Daoy (cell line): Measurements from ENCODE around the gene GDE1. TPM values are rescaled to one million over a fixed set of nuclear protein-coding genes. Genes with fewer than 3 reads are reported as not detected.
"Not testable (repeated sequence)": the region's sequence is repeated elsewhere in the genome, so short reads cannot be mapped to it uniquely, and the experiment has no call there.

Experiments
- DNase-seq: peaks from one replicate; pipeline ENCODE4 v3.0.0-alpha.2; 2015; ENCODE audit warnings: low read depth
- total RNA-seq: library from RNA; depleted of rRNA; stranded (reverse); fragments of >200 nt; shearing (Covaris generic); gene quantifications from 2 replicates; pipeline ENCODE4 v1.2.3, GENCODE V29; 2014; rRNA removed

GDE1 gene, protein sequence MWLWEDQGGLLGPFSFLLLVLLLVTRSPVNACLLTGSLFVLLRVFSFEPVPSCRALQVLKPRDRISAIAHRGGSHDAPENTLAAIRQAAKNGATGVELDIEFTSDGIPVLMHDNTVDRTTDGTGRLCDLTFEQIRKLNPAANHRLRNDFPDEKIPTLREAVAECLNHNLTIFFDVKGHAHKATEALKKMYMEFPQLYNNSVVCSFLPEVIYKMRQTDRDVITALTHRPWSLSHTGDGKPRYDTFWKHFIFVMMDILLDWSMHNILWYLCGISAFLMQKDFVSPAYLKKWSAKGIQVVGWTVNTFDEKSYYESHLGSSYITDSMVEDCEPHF
- total RNA-seq, result 56.1 and 79.3 TPM in 2 replicates

DNA sequence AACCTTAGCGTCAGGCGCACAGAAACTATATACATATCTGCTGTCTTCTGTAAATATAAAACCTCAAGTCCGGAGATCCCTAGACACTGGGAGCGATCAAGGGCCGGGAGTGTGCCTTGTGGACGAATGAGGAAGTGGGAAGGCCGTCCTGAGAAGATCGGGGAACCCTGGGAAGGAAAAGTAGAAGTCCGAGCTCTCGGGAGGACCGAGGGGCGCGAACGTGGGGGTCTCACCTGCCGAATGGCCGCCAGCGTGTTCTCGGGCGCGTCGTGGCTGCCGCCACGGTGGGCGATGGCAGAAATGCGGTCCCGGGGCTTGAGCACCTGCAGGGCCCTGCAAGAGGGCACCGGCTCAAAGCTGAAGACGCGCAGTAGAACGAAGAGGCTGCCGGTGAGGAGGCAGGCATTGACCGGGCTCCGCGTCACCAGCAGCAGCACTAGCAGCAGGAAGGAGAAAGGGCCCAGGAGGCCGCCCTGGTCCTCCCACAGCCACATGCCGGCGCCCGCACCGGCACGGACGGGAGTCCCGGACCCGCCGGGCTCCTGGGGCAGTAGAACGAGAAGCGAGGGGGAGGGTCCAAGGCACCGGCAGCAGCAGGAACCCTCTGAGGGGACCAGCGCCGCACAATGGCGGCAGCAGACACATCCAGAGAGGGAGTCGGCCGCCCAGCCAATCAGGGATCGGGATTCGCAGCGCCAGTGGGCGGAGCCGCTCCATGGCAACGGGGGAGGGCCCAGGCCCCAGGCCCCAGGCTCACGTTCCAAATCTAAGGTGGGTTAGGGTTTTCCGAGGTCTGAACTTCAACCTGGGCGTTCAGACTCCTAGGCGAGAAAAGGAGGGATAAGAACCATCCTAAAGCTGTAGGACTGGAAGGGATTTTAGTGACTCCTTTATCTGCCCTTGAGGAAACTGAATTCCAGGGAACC lies at the start of gene GDE1:
GDE1 (minus strand) TSS at position 628 of the 926 bp plus-strand sequence; CDS start at position 494, 134 bp downstream.
- peak; percentile 94 for DNase-seq

DNA sequence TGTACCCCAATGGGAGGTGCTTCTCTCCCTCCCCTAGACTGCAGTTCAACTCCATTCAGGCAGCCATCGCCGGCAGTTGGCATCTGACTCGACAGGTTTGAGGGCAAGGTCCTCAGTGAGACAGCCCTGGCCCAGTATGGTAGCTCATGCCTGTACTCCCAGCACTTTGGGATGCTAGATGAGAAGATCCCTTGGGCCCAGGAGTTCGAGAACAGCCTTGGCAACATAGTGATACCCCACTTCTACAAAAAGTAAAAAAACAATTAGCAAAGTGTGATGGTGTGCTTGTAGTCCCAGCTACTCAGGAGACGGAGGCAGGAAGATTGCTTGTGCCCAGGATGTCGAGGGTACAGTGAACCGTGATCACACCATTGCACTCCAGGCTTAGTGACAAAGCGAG lies 45.7 kb upstream of the GDE1 start:
- DNase-seq, result no peak

DNA sequence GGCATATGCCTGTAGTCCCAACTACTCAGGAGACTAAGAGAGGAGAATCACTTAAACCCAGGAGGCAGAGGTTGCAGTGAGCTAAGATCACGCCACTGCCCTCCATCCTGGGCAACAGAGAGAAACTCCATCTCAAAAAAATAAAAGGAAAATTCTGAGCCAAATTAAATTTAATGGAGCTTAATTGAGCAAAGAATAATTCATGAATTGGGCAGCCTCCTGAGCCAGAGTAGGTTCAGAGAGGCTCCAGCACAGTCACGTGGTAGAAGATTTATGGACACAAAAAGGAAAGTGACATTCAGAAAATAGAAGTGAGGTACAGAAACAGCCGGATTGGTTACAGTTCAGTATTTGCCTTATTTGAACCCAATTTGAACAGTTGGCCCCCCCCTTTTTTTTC lies 44.5 kb upstream of the GDE1 start:
- DNase-seq, result no peak

DNA sequence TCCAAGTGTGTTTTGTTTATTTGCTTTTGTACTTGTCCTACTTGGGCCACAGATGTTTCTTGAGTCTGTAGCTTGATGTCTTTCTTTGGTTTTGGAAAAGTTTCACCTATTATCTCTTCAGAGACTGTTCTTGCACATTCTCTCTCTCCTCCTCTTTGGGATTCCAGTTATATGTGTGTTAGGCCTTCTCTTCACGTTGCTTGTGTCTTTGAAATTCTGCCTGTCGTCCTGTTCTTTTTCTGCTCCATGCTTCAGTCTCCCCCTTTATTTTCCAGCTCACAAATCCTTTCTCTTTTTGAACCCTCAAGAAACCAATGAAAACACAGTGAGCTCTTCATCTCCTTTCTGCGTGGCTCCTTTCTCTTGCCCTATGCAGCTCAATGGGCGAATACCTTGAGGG lies 41.5 kb upstream of the GDE1 start:
- DNase-seq, result no peak

DNA sequence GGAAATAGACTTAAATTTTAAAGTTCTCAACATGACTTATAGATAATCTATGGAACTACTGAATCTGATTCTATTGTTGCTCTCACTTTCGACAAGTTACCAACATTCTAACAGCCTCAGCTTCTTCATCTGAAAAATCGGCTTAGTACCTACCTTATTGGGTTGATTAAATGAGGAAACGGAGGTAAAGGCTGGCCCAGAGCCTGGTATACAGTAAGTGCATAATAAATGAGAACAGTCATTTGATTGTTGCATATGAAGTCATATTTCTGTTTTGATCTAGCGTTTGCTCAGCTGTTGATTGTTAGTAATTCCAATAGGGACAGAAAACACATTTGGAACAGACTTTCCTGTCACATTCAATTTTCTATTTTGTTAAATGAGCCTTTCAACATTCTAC lies 38.2 kb upstream of the GDE1 start:
- DNase-seq, result no peak

DNA sequence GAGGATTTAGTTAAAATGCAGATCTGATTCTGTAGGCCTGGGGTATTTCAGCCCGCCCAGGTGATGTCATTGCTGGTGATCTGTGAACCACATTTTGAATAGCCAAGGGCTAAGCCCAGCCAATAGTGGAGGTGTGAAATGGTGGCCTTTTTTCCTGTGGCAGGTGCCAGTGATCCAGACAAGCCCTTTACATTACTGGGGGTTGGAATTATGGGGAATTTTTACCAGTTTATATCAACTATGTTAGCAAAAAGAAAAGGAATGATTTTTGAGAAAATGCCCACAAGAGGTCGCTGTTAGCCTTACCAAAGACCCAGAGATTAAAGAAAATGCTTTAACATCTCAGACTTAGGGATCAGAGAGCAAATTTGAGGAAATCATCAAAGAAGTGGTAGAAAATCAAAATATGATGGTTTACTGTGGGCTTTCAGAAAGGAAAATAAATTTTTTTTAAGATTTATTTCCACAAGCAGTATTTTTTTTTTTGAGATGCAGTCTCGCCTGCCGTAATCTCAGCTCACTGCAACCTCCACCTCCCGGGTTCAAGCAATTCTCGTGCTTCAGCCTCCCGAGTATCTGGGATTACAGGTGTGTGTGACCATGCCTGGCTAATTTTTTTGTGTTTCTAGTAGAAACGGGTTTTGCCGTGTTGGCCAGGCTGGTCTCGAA lies 37.5 kb upstream of the GDE1 start:
- peak; percentile 40 for DNase-seq

DNA sequence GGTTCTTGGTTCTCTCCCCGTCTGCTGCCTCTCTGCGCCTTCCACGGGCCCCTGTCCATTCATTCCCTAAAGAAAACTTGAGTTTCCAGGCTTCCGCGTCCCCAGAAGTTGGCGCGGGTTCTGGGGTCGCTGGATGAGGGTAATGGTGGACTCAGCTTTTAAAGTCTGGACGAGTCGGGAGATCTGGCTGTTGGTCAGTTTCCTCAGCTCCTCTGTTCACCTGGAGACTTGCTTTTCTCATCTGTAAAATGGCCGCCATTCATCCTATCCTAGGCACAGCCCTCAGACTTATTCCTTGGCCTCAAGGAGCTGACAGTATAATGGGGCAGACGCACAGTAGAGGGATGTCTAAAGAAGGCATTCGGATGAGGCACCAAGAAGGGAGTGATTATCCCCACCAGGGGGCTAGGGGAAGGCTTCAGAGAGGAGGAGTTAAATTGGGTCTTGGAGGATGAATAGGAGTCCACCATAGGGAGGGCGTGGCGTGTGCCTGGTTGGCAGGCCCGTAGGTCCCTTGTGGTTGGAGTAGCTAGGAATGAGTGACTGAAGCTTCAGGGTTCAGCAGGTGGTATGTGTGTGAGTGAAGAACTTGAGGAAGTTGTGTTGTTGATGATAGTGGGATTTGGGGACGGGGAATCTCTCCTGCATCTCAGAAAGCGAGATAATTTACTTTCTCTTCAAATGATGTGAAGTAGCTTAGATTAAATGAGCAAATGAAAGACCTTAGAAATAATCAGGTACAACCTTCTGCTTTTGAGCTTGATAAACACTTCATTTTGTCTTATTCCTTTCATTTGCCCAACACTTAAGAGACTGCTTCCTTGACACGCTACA lies 34.3 kb upstream of the GDE1 start:
- peak; percentile 88 for DNase-seq

DNA sequence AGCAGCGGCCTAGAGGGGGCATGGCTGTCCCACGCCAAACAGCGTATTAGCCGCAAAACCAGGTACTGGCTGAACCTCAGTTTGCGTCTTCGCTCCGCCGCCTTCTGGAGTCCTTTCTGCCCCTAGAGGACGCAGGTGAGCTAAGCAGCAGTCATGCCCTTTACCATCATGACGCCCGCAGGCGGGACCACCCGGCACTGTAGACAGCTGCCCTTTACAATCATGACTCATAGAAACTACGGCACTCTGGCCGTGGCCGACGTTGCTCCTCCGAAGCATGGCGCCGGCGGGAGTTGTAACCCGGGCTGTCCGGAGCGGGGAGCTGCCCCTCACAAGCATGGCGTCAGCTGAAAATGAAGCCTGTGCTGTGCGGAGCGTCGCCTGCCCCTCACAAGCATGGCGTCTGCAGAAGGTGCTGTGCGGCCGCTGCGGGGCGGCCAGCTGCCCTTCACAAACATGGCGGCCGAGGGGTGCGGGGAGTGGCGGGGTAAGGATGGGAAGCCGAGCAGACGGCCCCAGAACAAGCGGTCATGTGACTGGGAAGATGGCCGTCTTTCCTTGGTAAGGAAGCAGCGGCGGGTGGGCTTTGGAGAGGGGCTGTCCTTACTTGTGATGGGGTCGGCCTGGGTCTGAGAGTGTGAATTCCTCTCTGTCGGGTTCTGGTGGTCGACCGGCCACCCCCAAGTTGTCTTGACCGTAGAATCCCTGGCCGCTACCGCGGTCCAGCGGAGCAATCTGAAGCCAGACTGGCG lies 33.5 kb upstream of the GDE1 start, which contains the start of gene VPS35L:
VPS35L (plus strand) TSS at position 518 of the 752 bp plus-strand sequence; CDS start at position 545, 27 bp downstream.
- peak; percentile 99 for DNase-seq

DNA sequence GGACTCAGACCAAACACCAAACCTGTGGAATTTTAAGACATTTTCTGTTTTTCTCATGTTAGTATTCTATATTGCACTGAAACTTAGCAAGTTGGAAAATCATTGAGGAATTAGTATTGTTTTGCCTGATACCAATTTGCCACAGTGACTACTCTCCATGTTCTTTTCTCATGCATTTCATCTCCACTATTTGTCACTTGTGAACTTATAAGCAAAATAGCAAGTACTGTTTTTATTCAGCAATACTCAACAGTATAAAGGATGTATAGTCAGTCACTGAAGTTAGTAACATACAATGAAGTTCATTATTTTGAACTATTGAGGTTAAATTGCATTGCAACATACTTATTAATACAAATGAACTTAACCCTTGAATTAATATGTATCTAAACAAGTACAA lies 27.8 kb upstream of the GDE1 start:
- no peak for DNase-seq

DNA sequence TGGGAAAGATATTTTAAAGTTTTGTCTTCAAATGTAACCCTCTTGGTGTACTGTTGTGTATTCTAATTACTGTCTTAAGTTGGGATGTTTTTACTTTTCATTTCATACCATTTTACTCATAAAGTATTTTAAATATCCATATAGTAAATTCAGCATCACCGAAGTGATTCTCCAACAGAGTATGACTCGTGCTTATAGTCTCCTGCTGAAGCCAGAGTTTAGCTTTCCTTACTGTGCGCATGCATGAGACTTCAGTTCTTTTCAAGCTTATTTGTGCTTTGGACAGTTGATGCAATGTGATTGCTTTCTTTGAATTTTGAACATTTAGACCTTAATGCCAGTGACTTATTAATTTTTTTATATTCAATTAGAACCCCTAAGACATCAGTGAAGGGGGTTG lies 26.2 kb upstream of the GDE1 start:
- DNase-seq, result no peak

DNA sequence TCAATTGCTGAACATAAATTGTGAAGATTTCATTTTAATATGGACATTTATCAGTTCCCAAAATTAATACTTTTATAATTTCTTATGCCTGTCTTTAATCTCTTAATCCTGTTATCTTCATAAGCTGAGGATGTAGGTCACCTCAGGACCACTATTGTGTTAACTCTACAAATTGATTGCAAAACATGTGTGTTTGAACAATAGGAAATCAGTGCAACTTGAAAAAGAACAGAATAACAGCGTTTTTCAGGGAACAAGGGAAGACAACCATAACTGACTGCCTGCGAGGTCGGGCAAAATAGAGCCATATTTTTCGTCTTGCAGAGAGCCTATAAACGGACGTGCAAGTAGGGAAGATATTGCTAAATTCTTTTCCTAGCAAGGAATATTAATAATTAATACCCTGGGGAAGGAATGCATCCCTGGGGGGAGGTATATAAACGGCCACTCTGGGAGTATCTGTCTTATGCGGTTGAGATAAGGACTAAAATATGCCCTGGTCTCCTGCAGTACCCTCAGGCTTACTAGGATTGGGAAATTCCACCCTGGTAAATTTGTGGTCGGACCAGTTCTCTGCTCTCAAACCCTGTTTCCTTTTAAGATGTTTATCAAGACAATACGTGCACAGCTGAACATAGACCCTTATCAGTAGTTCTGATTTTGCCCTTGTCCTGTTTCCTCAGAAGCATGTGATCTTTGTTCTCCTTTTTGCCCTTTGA lies 21.5 kb upstream of the GDE1 start:
- not testable (repeated sequence) for DNase-seq

DNA sequence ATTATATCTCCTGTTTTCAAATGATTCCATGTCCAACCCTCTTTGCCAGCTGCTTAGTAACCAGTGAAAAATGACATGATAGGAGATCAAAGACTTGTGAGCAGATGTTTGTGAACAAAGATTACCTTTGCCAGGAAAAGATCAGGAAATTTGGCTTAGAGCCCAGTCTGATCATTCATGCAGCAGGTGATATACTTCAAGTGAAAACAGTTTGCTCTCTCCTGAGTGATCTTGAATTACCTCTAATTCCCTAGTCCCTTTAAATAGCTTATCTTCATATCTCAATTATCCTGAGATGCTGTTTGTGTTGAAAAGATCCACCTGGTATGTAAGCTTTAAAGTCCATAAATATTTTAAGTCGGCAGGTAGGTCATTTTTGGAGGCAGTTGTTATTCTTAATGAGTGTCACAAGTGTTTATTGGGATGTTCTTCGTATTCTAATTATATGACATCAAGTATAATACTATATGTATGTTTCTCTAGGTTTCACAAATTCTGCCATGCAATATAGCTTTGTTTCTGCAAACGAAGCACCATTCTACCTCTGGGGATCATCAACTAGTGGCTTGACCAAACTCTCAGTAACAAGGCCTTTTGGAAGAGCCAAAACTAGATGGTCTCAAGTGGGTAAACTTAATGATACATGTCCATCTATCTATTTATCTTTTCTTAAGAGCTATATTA lies 20.4 kb upstream of the GDE1 start:
- DNase-seq, result no peak

DNA sequence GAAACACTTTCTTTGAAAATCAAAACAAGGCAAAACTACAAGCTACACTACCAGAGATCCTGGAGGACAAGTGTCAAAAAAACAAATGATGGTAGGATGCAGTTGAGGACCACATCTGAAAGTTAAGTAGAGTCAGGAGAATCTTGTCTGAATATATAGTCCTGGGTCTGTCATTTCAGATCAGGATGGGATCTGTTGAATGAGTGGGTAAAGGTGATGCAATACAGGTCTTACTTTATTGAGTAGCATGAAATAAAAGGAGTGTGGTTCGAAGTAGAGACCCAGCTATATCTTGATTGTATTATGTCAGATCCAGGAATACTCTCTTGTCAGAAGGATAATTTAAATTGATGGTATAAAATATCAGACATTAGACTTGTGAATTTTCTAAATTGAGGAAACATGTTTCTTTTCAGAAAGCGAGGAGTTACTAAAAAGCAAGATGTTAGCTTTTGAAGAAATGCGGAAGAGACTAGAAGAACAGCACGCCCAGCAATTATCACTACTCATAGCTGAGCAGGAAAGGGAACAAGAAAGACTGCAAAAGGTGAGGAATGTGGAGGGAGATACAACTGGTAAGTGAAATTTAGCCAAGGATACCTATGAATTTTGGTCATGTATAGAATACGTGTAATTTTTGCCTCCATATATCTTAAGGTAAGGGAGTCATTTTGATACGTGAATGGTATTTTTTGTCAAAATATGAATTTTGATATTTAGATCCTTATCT lies 18.5 kb upstream of the GDE1 start:
- no peak for DNase-seq

DNA sequence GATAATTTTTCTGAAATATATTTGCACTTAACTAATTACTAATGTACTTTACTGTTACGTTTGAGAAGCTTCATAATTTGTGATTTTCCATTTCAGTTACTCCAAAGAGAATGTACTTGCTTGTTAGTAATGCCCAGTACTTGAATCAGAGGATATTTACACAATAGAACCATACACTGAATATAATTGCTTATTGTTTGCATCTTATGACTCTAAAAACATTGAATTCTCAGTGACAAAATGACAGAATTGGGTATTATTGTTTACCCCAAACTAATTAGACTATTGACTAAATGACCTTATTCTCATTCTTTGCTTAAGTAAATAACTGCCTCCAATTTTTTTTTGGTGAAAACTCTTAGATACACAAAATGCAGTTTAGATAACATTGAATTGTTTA lies 10.7 kb upstream of the GDE1 start:
- no peak for DNase-seq

DNA sequence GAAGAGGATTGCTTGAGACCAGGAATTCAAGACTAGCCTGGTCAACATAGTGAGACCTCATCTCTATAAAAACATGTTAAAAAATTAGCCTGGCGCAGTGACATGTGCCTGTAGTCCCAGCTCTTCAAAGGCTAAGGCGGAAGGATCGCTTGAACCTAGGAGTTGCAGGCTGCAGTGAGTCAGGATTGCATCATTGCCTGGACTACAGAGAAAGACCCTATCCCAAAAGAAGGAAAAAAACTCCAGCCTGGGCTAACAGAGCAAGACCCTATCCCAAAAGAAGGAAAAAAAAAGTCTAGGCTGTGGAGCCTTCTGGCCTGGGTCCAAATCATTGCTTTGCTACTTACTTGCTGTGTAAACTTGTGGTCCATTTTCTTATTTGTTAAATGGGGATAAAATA lies 6.8 kb upstream of the GDE1 start:
- no peak for DNase-seq

DNA sequence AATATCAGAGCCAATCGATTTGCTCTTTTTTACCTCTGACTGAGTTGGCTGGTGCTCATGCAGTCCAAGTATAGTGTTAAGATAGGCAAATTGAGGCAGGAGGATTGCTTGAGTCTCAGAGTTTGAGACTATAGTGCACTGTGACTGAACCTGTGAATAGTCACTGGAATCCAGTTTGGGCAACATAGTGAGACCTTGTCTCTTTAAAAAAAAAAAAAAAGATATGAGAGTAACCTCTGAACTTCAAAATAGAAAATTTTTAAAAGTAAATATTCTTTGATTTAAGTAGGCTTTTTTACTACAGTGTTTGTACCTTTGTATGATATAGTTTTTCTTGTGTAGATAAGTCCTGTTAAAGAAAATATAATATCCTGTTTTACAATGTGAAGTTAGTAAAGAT lies 5.3 kb upstream of the GDE1 start:
- no peak for DNase-seq

DNA sequence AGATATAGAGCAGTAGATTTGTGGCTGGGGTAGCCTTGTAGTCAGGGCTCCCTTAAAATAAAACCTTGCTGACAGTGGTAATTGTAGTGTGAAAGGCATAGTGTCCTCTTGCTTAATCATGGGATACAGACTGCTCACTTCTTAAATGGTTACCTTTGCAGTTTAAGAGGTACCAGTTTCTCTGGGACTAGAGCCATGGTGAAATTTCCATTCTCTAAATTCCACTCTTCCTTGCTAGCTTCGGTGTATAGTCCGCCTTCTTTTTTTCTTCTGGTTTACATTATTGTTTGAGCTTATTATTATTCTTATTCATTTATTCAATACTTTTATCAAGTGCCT lies 3.5 kb upstream of the GDE1 start:
- no peak for DNase-seq

DNA sequence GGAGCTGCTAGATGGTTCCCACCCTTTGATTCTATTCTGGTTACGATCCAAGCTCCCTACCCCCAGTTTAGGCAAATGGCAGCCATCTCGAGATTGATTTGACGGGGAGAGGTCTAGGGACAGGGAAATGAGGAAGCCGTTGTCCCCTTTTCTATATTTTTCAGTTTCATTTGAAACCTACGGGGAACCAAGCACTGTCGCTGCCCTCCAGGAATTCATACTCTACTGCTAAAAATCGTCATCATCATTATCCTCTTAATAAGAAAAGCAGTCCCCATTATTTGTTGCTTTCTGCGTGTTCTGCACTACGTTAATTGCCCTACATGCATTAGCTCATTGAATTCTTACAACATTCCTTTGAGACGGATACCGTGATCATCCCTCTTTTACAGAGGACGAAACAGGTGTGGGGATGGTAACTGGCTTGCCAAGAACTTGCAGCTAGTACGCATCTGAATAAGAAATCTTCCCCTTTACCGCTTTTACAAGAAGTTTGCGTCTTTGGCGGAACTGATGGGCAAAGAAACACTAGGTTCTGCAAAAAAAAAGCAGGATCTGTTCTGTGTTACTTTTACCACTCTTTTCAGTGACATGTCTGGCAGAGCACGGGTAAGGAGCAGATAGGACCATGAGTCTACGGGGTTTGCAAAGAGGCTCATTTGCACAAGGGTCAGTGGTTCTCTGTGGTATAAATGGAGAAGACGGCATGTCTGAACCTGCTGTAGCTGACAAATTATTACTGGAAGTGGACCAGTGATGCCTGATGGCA lies 2.9 kb upstream of the GDE1 start:
- DNase-seq, result no peak
